ENCODE measurements around the gene GATA2. TPM values are rescaled to one million over a fixed set of nuclear protein-coding genes. Genes with fewer than 3 reads are reported as not detected.

Gene GATA2
- total RNA-seq, 4 donors from 2014 or later, result 2.8 to 11.6 (median 8.1) TPM

- Histone ChIP-seq H3K9me3 (no peaks in the 10 kb centered on the region), H3K4me1 (no peaks in the 10 kb centered on the region), H3K36me3 (no peaks in the 10 kb centered on the region), H3K27me3 (no peaks in the 10 kb centered on the region), H3K4me3 (no peak overlapping the region), H3K27ac (no peak overlapping the region)
- TF ChIP-seq CTCF (IDR thresholded peaks at IDR 0.05) (no peak), POLR2A (IDR thresholded peaks at IDR 0.05) (no peak)
- DNase-seq, result no peak
Measured at GRCh38 chr3:128524374-128525299, 31.6 kb upstream of the GATA2 start.

- Histone ChIP-seq H3K9me3 (no peaks in the 10 kb centered on the region), H3K4me1 (no peaks in the 10 kb centered on the region), H3K4me3 (no peak overlapping the region), H3K27ac (no peak overlapping the region), H3K36me3 (no peaks in the 10 kb centered on the region), H3K27me3 (no peaks in the 10 kb centered on the region)
- DNase-seq, result no peak
- TF ChIP-seq CTCF (IDR thresholded peaks at IDR 0.05) (no peak), POLR2A (IDR thresholded peaks at IDR 0.05) (no peak)
Measured at GRCh38 chr3:128523591-128523990, 30.6 kb upstream of the GATA2 start.

GRCh38 chr3:128521715-128522114 is 28.7 kb upstream of the GATA2 start:
- Histone ChIP-seq H3K9me3 (no peaks in the 10 kb centered on the region), H3K4me1 (no peaks in the 10 kb centered on the region), H3K27me3 (no peaks in the 10 kb centered on the region), H3K27ac (no peak overlapping the region), H3K36me3 (no peaks in the 10 kb centered on the region), H3K4me3 (no peak overlapping the region)
- DNase-seq, result no peak
- TF ChIP-seq POLR2A (IDR thresholded peaks at IDR 0.05) (no peak), CTCF (IDR thresholded peaks at IDR 0.05) (no peak)

DNA sequence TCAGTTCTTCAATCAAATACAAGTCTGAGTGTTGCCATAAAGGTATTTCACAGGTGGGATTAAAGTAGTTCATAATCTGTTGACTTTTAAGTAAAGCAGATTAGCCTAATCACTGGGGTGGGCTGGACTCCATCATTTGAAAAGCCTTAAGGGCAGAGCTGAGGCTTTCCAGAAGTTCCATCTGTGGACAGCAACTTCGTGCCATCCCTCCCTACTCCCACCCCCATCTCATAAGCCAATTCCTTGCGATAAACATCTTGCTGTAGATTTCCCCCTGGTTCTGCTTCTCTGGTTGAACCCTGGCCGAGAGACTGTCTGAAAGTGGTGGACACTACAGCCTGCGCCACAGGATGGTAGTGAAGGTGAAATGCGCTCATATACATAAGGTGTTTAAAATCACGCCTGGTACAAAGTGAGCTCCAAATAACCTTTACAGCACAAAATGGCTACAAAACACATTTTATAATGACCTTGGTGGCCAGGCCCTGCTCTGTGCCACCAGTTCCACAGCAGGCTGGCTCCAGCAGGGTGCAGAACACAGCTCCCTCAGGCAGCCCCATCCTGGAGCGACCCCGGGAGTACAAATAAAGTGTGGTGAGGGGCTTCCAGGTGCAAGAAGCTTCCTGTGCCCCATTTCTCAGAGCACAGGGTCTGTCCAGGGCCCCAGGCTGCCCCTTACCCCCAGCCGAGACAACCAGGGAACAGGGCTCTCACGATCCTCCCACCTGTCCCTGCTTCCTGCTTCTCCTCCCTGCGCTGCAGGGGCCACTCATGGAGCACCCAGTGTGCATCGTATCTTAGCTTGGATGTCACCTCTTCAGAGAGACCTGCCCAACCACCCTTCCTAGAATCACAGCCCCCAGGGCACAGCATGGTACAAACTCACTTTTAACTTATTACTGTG is 25.8 kb upstream of the GATA2 start:
- TF ChIP-seq POLR2A (IDR thresholded peaks at IDR 0.05) (no peak), CTCF (IDR thresholded peaks at IDR 0.05) (no peak)
- Histone ChIP-seq H3K9me3 (no peaks in the 10 kb centered on the region), H3K4me3 (no peak overlapping the region), H3K27me3 (no peaks in the 10 kb centered on the region), H3K27ac (no peak overlapping the region), H3K4me1 (no peaks in the 10 kb centered on the region), H3K36me3 (no peaks in the 10 kb centered on the region)
- no peak for DNase-seq

DNA sequence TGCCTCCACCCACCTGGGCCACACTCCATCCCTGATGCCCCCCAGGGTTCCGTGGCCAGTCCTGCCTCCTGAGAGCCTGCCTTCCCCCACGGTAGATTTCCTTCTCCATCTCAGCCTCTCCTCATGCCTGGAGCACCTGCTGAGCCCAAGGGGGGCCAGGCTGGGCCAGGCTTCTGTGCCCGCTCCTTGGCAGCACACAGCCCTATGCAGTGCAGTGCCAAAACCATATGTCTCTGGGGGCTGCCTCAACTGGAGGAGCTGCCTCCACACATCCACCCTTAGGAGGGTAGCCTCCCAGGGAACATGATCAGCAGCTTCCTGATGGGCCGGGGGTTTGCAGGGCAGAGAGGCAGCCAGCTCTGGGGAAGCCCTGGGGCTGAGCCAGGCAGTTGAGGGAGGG is 24.6 kb upstream of the GATA2 start:
- Histone ChIP-seq H3K9me3 (no peaks in the 10 kb centered on the region), H3K36me3 (no peaks in the 10 kb centered on the region)
- DNase-seq, result no peak

More for the DNA sequence above, 24.6 kb upstream of the GATA2 start:
- TF ChIP-seq POLR2A (IDR thresholded peaks at IDR 0.05) (no peak), CTCF (IDR thresholded peaks at IDR 0.05) (no peak)
- no peaks in the 10 kb centered on the region for H3K27me3 ChIP-seq
- no peaks in the 10 kb centered on the region for H3K4me1 ChIP-seq
- no peak overlapping the region for H3K4me3 ChIP-seq
- no peak overlapping the region for H3K27ac ChIP-seq
